ENCODE data around the gene NOG.

Gene NOG

DNA sequence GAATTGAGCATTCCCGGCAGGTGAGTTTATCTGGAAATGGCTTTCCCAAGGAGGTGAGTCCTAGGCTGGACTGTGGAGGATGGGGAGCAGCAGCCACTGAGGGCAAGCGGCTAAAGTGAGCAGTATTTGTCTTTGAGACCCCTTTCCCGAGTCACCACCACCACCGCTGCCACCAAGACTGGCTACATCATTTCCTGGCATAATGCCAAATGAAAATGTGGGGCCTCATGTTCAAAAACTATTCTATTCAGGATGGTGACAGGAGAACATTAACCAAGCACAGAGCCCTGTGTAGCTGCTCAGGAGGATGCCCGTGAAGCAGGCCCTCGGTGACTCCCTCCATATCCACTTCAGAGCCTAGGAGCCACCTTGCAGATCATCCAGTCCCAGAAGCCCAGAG is 46.0 kb downstream of the NOG start:
- DNase-seq: no peak

DNA sequence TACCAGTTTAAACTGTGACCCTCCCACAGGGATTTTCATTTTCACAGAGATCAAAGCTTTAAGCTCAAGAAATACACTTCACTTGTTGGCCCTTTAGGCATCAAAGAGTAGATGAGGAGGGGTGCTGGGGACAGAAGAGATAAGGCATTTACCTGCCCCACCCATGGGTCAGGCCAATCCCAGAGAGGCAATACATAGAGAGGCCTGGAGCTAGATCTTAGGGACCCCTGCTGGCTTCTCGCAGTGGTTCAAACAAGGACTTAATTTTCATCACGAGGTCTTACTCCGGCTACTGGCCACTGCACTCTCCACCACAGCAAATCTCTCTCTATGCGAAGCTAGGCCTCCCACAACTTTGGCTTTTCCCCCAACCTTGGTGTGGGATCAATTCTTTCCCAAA is 46.6 kb downstream of the NOG start:
- DNase-seq: no peak

DNA sequence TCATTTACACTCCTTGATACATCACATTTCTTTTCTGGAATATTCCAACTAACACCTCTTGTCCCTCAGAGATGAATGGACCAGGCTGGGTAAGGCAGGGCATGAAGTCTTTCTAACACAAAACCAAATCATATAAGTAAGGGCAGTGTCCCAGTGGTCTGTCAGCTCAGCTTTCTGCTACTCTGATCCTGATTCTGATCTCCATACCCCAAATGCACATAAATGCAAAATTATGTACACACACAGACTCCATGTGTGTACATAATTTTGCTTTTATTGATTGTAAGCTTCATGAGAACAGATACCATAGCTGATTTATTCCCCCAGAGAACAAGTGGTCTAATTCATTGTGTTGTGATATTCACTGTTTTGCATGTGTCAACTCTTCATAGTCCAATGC is 47.9 kb downstream of the NOG start:
- no peak for DNase-seq

DNA sequence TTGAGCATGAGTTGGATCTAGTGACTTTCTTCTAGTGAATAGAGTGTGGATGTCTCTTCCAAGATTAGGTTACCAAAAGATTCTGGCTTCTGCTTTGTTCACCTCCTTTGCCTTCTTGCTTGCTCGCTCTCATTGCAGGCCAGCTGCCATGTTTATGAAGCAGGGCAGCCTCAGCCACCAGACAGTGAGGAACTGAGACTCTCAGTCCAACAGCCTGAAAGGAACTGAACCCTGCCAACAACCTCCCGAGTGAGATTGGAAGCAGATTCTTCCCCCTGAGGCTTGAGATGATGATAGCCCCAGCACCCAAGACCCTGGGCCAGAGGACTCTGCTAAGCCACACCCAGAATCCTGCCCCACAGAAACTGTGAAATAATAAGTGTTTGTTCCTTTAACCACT is 48.4 kb downstream of the NOG start:
- DNase-seq: no peak

DNA sequence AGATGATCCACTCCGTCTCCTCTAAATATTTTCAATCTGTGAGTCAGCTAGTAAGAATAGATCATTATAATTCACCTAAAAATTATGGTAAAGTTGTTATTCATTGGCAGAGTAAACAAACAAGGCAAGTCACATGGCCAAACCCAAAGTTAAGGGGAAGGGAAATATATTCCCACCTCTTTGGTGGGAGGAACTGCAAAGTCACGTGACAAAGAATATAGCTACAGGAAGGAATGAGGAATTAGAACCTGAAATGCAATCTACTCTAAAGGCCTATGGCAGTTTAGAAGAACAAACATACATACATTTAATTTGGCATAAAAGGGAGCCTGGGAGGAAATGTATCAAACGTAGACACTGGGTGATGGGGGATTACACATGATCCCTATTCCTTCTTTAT is 48.9 kb downstream of the NOG start:
- DNase-seq: no peak
